ENCODE results near the gene MYH10.

The MYH10 gene

DNA sequence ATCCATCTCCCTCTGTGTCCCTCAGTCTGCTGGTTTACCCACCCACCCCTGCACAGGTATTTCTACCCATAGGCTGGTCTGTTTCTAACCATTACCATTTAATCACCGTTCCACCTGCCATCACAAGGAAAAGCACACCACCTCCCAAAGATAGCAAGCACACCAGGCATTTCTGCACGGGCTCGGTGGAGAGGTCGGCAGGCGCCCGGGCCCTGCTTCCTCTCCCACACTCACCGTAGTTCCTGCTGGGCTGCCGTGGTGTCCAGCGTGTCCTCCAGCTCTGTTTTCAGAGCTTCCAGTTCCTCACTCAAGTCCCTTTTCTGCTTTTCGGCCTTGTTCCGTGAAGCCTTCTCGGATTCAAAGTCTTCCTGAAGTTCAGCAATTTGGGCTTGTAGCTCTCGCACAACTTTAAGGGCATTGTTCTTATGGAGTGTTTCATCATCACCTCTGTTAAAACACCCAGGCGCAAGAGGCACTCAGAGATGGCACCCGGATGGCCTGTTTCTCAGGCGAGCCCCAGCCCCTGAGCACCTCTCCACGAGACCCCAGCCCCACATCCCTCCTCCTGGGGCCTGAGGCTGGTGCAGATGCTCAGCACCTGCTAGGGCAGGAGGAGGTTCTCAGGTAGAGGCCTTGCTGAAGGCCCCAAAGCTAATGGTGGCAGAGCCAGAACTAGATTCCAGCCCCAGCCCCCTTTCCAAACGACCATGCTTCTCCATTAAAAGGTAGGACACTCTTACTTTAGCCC is 125.9 kb downstream of the MYH10 start:
- H3K27ac ChIP-seq = no peak overlapping the region
- DNase-seq (ENCODE audit: low read depth, low spot score) = no peak

DNA sequence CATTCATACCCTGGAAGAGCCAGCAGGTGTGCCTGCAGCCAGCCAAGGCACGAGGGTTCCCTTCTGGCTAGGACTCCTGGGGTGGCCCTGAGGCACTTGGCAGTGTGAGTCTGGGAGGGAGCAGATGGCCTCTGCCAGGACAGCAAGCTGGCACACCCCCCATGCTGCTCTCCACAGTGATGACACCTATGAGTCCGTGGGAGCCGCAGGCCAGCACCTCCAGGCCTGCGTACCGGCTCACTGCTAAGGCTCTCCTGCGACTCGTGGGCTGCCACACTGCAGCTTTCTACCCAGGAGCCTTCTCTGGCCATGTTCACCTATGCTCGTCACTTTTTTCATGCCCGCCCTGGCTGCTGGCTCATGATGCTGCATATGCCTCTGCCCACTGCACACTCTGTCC is 126.7 kb downstream of the MYH10 start:
- no peak for DNase-seq (ENCODE audit: low read depth, low spot score)
- no peak overlapping the region for H3K27ac ChIP-seq

- DNase-seq (ENCODE audit: low read depth, low spot score) = no peak
- H3K27ac ChIP-seq = no peak overlapping the region
Observed at GRCh38 chr17:8503368-8503767, 127.2 kb downstream of the MYH10 start.

DNA sequence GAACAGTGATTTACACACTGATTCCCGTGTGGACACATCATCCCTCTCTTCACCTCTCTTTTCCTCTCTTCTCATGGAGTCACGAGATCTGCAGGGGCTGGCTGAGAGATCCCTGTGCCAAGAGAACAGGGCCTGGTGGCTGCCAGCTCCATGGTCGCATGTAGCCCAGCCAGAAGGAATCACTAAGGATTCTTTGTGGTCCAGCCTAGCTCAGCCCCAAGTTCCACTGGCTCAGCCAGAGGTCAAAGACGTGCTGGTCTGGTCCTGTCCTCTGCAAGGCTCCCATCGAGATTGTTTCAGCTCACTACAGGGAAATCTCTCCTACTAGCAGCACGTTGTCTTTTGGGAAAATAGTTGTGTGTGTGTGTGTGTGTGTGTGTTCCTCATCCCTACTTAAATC is 128.4 kb downstream of the MYH10 start:
- DNase-seq (ENCODE audit: low read depth, low spot score) = no peak
- no peak overlapping the region for H3K27ac ChIP-seq

DNA sequence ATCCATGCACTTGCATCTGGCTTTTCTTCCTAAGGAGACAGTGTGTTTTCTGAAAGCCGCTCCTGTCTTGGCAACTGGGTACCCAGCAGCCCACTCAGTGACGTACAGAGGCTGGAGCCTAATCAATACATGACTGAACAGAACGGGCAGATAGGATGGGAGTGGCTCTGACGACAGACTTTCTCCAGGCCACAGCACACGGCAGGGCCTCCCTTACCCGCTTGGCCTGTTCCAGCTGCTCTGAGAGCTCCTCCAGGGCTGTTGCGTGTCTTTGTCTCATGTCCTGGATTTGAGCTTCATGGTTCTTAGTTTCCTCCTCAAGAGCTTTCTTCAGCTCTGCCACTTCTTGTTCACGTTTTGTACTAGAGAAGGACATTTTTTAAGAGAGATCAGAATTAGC is 129.9 kb downstream of the MYH10 start:
- DNase-seq (ENCODE audit: low read depth, low spot score) = no peak
- no peak overlapping the region for H3K27ac ChIP-seq

- no peak for DNase-seq (ENCODE audit: low read depth, low spot score)
- no peak overlapping the region for H3K27ac ChIP-seq
Observed at GRCh38 chr17:8499614-8500013, 130.9 kb downstream of the MYH10 start.

DNA sequence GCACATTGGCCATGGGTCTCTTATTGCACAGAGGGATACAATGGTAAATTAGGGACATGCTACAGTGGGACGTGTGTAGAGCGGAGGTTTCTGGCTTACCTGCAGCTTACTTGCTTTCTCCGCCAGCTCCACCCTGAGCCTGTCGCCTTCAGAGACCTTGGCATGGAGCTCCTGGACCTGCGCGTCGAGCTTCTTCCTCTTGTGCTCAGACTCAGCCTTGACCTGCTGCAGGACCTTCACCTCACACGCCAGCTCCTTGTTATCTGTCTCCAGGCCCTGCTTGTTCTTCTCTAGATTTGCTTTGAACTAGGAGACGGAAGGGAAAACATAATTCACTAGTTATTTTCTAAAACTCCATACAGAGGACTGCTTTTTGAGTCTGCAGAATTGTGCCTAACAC is 131.4 kb downstream of the MYH10 start:
- DNase-seq (ENCODE audit: low read depth, low spot score) = no peak
- no peak overlapping the region for H3K27ac ChIP-seq

GRCh38 chr17:8496081-8496480 is 134.4 kb downstream of the MYH10 start:
- H3K27ac ChIP-seq = no peak overlapping the region
- no peak for DNase-seq (ENCODE audit: low read depth, low spot score)

DNA sequence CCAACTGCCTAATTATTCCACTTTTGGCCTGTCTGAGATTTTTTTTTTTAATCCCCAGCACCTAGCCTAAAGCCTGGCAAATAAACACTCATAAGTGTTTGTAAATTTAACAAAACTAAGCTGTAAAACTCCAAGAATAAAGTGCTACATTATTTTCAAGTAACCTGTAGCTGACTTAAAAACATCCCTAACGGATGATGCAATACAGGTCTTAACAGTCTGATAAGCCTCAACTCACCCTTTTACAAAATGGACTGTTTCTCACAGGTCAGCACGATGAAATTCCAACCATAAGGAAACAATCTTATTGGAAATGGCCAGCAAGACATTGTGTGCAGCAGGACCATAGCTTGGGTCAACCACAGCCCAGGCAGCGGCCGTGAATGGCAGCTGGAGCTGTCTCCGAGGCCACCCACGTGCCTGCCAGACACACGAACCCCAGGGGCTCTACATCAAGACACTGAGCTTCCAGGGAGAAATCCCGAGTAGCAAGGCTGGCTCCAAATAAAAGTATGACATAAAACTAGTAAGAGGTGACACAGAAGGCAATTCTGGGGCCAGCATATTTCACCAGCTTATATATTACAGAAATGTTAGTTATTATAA is 135.9 kb downstream of the MYH10 start:
- DNase-seq (ENCODE audit: low read depth, low spot score) = no peak

GRCh38 chr17:8494021-8494420 is 136.5 kb downstream of the MYH10 start:
- DNase-seq (ENCODE audit: low read depth, low spot score) = no peak
- H3K27ac ChIP-seq = no peak overlapping the region

More for the DNA sequence above, 135.9 kb downstream of the MYH10 start:
- H3K27ac ChIP-seq = no peak overlapping the region

- no peak overlapping the region for H3K27ac ChIP-seq
- no peak for DNase-seq (ENCODE audit: low read depth, low spot score)
Observed at GRCh38 chr17:8492121-8492520, 138.4 kb downstream of the MYH10 start.

DNA sequence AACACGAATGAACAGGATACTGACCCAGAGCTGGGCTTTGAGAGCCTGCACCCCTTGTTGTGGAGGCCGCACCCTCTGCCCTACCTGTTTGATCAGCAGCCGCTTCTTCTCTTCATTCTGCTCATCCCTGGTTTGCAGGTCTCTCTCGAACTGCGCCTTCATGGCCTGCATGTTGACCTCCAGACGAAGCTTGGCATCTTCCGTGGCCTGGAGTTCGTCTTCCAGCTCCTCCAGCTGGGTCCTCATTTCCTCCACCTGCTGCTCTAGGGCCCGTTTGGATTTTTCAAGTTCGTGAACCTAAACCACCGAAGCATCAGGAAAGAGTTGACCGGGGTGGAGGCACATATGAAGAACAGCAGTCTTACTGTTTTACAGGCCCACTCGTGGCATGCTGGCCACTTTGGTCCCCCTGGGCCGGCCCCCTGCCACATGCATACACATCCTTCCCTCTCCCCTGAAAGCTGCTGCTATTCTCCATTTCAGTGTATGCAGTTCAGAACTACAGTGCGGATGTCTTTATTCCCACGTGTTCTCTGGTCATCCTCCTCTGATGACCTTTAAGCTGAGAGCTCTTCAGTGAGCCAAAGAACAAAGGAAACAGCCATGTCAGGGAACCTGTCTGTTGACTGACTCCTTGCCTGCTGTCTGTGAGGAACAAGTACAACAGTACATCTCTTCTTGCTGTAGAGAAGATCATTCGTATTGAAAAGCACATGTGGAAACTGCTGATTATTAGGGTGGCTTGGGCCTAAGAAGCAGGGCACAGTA is 140.1 kb downstream of the MYH10 start:
- peak overlapping the region; percentile 66 for H3K27ac ChIP-seq
- no peak for DNase-seq (ENCODE audit: low read depth, low spot score)

DNA sequence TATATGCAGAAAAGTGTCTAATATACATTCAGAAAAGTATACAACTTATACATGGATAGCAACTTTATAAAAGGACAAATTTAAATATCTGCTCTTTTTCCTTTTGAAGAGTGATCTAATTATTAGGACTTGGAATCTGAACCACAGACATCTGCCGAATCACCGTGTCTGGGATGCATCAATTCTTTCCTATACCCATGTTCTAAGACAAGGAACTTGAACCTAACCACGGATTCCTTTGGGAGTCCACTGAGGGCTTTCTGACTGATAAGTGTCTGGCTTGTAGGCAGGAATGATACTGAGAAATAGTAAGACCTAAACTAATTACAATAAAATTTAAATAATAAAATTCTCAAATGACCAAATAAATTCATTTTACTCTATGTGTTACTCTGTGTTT is 140.7 kb downstream of the MYH10 start:
- H3K27ac ChIP-seq = peak overlapping the region; percentile 66
- no peak for DNase-seq (ENCODE audit: low read depth, low spot score)

GRCh38 chr17:8488901-8489300 is 141.6 kb downstream of the MYH10 start:
- peak; percentile 60 for DNase-seq (ENCODE audit: low read depth, low spot score)
- peak overlapping the region; percentile 66 for H3K27ac ChIP-seq

GRCh38 chr17:8488491-8488890 is 142.0 kb downstream of the MYH10 start:
- H3K27ac ChIP-seq = peak overlapping the region; percentile 66
- no peak for DNase-seq (ENCODE audit: low read depth, low spot score)

DNA sequence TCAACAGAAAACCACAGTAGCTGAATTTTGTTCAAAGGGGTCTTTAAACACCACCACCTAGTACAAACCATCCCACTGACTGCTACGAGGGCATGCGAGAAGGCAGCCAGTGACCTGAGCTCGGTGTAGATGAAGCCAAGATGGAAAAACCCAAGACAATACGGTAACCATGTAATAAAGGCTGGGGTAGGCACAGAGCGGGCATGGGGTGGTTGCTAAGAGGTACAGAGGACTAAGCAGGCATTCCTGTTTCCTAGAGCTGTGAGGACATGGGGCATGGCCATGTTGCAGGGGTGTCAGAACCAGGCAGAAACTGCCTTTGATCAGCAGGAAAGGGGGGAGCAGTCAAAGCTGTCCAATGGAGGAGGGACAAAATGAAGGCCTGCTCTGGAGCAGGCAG is 142.8 kb downstream of the MYH10 start:
- peak overlapping the region; percentile 66 for H3K27ac ChIP-seq
- DNase-seq (ENCODE audit: low read depth, low spot score) = no peak

GRCh38 chr17:8487130-8487645 is 143.3 kb downstream of the MYH10 start:
- H3K27ac ChIP-seq = no peak overlapping the region
- DNase-seq (ENCODE audit: low read depth, low spot score) = no peak

GRCh38 chr17:8485491-8485890 is 145.0 kb downstream of the MYH10 start:
- H3K27ac ChIP-seq = no peak overlapping the region
- DNase-seq (ENCODE audit: low read depth, low spot score) = no peak

DNA sequence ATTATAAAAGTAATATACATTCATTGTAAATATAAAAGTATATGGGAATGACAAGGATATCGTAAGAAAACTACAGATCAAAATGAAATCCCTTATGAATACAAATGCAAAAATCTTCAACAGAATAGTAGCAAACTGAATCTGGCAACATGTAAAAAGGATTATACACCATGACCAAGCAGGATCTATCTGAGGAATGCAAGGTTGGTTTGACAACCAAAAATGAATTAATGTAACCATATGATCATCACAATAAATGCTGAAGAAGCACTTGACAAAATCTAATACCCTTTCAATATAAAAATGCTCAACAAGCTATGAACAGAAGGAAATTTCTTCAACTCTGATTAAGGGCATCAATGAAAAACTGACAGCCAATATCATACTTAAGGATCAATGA is 146.1 kb downstream of the MYH10 start:
- DNase-seq (ENCODE audit: low read depth, low spot score) = no peak
- H3K27ac ChIP-seq = no peak overlapping the region

DNA sequence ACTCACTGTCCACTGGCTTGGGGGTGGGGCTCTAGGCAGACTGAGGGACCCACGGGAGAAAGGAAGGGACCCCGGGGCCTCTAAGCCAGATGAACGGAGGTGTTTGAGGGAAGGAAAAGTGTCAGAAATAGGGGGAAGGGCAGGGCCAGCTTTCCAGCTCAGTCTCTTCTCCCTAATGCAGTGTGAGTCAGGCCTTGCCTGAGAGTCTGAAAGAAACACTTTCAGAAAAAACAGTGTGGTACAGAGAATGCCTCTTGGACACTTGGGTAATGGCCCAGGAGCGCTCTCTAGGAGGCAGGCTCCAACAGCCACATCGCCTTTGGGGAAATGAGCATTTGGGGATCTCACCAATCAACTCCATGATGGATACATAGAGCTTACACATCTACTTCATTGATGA is 148.0 kb downstream of the MYH10 start:
- no peak overlapping the region for H3K27ac ChIP-seq

GRCh38 chr17:8481703-8482102 is 148.8 kb downstream of the MYH10 start:
- no peak overlapping the region for H3K27ac ChIP-seq

More for the DNA sequence above, 148.0 kb downstream of the MYH10 start:
- no peak for DNase-seq (ENCODE audit: low read depth, low spot score)

More at GRCh38 chr17:8481703-8482102, 148.8 kb downstream of the MYH10 start:
- no peak for DNase-seq (ENCODE audit: low read depth, low spot score)
